Ishikawa (cell line): ENCODE results near the gene TAOK3.

Experiments
- CEBPB ChIP-seq: IDR thresholded peaks from 2 replicates; pipeline ENCODE4 v1.6.1; 2012
- CREB1 ChIP-seq: IDR thresholded peaks from 2 replicates; pipeline ENCODE4 v1.6.1; 2012; ENCODE audit warnings: low read depth
- EGR1 ChIP-seq: IDR thresholded peaks from 2 replicates; pipeline ENCODE4 v1.6.1; 2012
- EP300 ChIP-seq: IDR thresholded peaks from 2 replicates; pipeline ENCODE4 v1.6.1; 2012; ENCODE audit warnings: borderline replicate concordance
- FOXM1 ChIP-seq: IDR thresholded peaks from 2 replicates; pipeline ENCODE4 v1.6.1; 2012; ENCODE audit warnings: low read depth, borderline replicate concordance
- NFIC ChIP-seq: IDR thresholded peaks from 2 replicates; pipeline ENCODE4 v1.6.1; 2012
- RAD21 ChIP-seq: IDR thresholded peaks from 2 replicates; pipeline ENCODE4 v1.6.1; 2012; ENCODE audit warnings: low read depth
- TAF1 ChIP-seq: IDR thresholded peaks from 2 replicates; pipeline ENCODE4 v1.6.1; 2012; ENCODE audit warnings: low read depth, mild to moderate bottlenecking
- TCF12 ChIP-seq: IDR thresholded peaks from 2 replicates; pipeline ENCODE4 v1.6.1; 2012; ENCODE audit warnings: low read depth
- TEAD4 ChIP-seq: IDR thresholded peaks from 2 replicates; pipeline ENCODE4 v1.6.1; 2012
- YY1 ChIP-seq: IDR thresholded peaks from 2 replicates; pipeline ENCODE4 v1.6.1; 2012; ENCODE audit warnings: low read depth
- ZBTB7A ChIP-seq: IDR thresholded peaks from 2 replicates; pipeline ENCODE4 v1.6.1; 2012; ENCODE audit warnings: low read depth
- TF ChIP-seq, protein P1 (sequence below): IDR thresholded peaks from 2 replicates; pipeline ENCODE4 v1.6.1; 2012
- TF ChIP-seq, protein P2 (sequence below): IDR thresholded peaks from 2 replicates; pipeline ENCODE4 v1.6.1; 2012
- TF ChIP-seq, protein P3 (sequence below): IDR thresholded peaks from 2 replicates; pipeline ENCODE4 v1.6.1; 2012; ENCODE audit warnings: low read depth, mild to moderate bottlenecking

The TAOK3 gene

DNA sequence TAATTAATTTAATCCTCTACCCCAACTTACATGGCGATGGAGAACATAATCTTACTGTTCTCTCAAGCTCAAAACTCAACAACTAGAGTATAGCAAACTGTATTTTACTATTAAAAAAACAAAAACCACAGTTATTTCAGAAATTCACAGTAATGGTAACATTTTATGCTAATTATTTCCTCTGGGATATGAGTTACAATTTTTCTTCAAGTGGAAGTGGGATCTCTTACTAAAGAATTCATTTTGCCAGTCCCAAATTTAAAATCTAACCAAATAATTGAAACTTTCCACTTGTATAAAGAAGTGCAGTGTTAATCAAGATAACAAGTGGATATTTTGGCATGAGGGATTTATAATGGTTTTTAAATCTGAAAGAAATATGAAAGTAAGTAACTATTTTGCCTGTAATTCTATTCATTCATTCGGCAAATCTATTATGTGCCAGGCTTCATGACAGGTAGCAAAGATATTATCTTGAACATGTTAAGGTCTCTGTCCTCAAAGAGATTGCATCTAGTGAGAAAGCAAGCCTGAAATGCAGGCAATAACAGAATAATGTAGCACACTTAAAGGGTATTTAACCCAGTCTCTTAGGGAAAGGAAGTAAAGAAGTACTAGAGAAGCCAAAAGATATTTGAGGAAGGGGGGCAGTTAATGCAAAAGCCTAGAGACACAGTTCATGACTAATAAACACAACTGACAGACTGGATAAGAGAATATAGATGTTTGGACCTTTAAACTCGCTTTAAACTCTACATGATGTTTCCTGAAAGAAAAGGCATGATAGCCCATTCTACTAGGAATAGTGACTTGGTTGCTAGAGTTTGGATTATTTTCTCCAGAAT lies 44.0 kb downstream of the TAOK3 start:
- TF ChIP-seq ZBTB7A = no peak
- TF ChIP-seq FOXM1 = no peak
- TF ChIP-seq TEAD4 = no peak
- no peak for TF ChIP-seq TCF12
- no peak for TF ChIP-seq CEBPB
- TF ChIP-seq, protein P1, sequence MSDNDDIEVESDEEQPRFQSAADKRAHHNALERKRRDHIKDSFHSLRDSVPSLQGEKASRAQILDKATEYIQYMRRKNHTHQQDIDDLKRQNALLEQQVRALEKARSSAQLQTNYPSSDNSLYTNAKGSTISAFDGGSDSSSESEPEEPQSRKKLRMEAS = no peak
- TF ChIP-seq, protein P2, sequence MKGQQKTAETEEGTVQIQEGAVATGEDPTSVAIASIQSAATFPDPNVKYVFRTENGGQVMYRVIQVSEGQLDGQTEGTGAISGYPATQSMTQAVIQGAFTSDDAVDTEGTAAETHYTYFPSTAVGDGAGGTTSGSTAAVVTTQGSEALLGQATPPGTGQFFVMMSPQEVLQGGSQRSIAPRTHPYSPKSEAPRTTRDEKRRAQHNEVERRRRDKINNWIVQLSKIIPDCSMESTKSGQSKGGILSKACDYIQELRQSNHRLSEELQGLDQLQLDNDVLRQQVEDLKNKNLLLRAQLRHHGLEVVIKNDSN = no peak
- no peak for TF ChIP-seq YY1
- TF ChIP-seq, protein P3, sequence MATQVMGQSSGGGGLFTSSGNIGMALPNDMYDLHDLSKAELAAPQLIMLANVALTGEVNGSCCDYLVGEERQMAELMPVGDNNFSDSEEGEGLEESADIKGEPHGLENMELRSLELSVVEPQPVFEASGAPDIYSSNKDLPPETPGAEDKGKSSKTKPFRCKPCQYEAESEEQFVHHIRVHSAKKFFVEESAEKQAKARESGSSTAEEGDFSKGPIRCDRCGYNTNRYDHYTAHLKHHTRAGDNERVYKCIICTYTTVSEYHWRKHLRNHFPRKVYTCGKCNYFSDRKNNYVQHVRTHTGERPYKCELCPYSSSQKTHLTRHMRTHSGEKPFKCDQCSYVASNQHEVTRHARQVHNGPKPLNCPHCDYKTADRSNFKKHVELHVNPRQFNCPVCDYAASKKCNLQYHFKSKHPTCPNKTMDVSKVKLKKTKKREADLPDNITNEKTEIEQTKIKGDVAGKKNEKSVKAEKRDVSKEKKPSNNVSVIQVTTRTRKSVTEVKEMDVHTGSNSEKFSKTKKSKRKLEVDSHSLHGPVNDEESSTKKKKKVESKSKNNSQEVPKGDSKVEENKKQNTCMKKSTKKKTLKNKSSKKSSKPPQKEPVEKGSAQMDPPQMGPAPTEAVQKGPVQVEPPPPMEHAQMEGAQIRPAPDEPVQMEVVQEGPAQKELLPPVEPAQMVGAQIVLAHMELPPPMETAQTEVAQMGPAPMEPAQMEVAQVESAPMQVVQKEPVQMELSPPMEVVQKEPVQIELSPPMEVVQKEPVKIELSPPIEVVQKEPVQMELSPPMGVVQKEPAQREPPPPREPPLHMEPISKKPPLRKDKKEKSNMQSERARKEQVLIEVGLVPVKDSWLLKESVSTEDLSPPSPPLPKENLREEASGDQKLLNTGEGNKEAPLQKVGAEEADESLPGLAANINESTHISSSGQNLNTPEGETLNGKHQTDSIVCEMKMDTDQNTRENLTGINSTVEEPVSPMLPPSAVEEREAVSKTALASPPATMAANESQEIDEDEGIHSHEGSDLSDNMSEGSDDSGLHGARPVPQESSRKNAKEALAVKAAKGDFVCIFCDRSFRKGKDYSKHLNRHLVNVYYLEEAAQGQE = no peak
- TF ChIP-seq TAF1 = no peak
- no peak for TF ChIP-seq CREB1
- TF ChIP-seq NFIC = no peak
- TF ChIP-seq EP300 = no peak
- no peak for TF ChIP-seq EGR1
- TF ChIP-seq RAD21 = no peak

DNA sequence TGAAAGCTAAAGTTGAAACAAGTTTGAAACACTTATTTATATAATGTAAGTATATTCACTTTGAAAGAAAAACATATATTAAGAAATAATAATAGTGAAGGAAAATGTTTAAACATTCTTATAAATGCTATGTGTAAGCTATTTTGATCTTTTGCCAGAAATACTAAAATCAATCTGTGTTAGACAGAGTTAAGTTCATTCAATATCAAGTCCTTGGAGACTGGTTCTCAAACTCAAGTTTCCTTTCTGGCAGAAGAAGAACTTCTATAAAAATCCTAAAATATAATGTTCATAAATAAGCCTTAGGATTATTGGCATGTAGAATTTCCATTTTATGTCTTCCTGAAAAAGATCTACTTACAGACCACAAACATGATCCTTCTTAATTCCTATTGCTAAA lies 45.3 kb downstream of the TAOK3 start:
- TF ChIP-seq YY1 = no peak
- no peak for TF ChIP-seq CEBPB
- TF ChIP-seq ZBTB7A = no peak
- TF ChIP-seq CREB1 = no peak
- no peak for TF ChIP-seq TEAD4
- no peak for TF ChIP-seq TAF1
- no peak for TF ChIP-seq EGR1
- TF ChIP-seq, protein P1 = no peak
- TF ChIP-seq, protein P3 = no peak

DNA sequence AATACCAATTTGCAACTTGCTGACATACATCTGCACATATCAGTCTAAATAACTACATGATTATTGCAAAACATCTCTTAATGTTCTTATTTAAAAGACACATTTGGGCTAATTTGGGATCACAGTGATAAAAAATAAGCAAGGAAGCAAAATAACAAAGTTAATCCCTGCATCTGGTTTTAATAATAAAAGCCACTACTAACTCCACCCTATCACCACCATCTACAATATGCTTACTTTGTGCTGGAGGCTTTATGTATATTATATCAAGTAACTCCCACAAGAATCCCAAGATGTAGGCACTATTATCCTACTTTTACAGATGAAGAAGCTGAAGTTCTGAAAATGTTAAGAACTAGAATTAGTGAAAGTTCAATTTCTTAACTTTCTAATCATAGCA lies 45.7 kb downstream of the TAOK3 start:
- TF ChIP-seq, protein P2 = no peak
- TF ChIP-seq NFIC (no peak), EGR1 (no peak), TAF1 (no peak), FOXM1 (no peak), ZBTB7A (no peak), CEBPB (no peak), RAD21 (no peak), YY1 (no peak), TEAD4 (no peak), TCF12 (no peak)

DNA sequence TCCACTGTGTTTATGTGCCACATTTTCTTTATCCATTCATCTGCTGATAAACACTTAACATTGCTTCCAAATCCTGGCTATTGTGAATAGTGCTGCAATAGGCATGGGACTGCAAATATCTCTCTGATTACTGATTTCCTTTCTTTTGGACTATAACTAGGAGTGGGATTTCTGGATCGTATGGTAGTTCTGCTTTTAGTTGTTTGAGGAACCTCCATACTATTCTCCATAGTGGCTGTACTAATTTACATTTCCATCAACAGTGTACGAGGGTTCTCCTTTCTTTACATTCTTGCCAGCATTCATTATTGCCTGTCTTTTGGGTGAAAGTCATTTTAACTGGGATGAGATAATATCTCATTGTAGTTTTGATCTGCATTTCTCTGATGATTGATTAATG lies 47.6 kb downstream of the TAOK3 start:
- no peak for TF ChIP-seq RAD21
- no peak for TF ChIP-seq EGR1
- no peak for TF ChIP-seq CEBPB
- TF ChIP-seq, protein P3 = no peak
- TF ChIP-seq TCF12 = no peak
- TF ChIP-seq TEAD4 = no peak
- TF ChIP-seq ZBTB7A = no peak
- no peak for TF ChIP-seq CREB1
- TF ChIP-seq, protein P2 = no peak
